Calu3 (cell line): ENCODE measurements around the gene CNNM4. TPM values are rescaled to one million over a fixed set of nuclear protein-coding genes. Genes with fewer than 3 reads are reported as not detected.

Experiments
- BruUV-seq: library from RNA; stranded (reverse); fragments of 400-500 nt; replicated peaks from 2 replicates; lab custom pipeline; 2021; lab: Mats Ljungman, UMichigan
- CTCF ChIA-PET: fragments of 300-600 bp; sonication (Branson Sonifier 250); formaldehyde crosslinking; loops from one replicate; lab custom pipeline; 2022; ENCODE audit warnings: antibody characterized with exemption; lab: Charles Lee
- DNase-seq: peaks from one replicate; pipeline ENCODE4 v3.0.0; 2022
- H3K27ac Mint-ChIP-seq: one replicate; pipeline ENCODE4 v1.8.0; 2022; ENCODE audit warnings: mixed read lengths; ENCODE audit not compliant: unreplicated experiment
- H3K27me3 Mint-ChIP-seq: one replicate; pipeline ENCODE4 v1.8.0; 2022; ENCODE audit warnings: mixed read lengths; ENCODE audit not compliant: unreplicated experiment
- H3K36me3 Mint-ChIP-seq: one replicate; pipeline ENCODE4 v1.8.0; 2022; ENCODE audit warnings: mild to moderate bottlenecking, moderate library complexity, mixed read lengths; ENCODE audit not compliant: insufficient read depth, unreplicated experiment
- H3K4me1 Mint-ChIP-seq: one replicate; pipeline ENCODE4 v1.8.0; 2022; ENCODE audit warnings: mild to moderate bottlenecking, low read depth, mixed read lengths; ENCODE audit not compliant: unreplicated experiment
- H3K4me3 Mint-ChIP-seq: one replicate; pipeline ENCODE4 v1.8.0; 2022; ENCODE audit warnings: mild to moderate bottlenecking, low read depth, moderate library complexity, mixed read lengths; ENCODE audit not compliant: unreplicated experiment
- H3K9me3 Mint-ChIP-seq: one replicate; pipeline ENCODE4 v1.8.0; 2022; ENCODE audit warnings: low read depth, mixed read lengths; ENCODE audit not compliant: unreplicated experiment
- CTCF ChIP-seq: fragments of 200-600 bp; IDR thresholded peaks from one replicate; pipeline ENCODE4 v1.8.0; 2022; ENCODE audit warnings: antibody characterized with exemption; ENCODE audit not compliant: unreplicated experiment
- intact Hi-C: fragments of 100-400 bp; cut with micrococcal nuclease; formaldehyde crosslinking; loops from one replicate; pipeline ENCODE4 v1.10.0; 2022; ENCODE audit not compliant: unreplicated experiment
- total RNA-seq: library from RNA; stranded (reverse); gene quantifications from 2 replicates; pipeline ENCODE4 v1.2.3, GENCODE V29; 2022

The CNNM4 gene
- total RNA-seq, 1 experiment from 2014 or later: 22.3 TPM

- BruUV-seq: no TSS peak
- no peak for TF ChIP-seq CTCF
- intact Hi-C loops: no loop called here
- DNase-seq: no peak
- peaks cover 29% of the 10 kb centered on the region for H3K36me3 Mint-ChIP-seq
- CTCF ChIA-PET: no interaction called here
- H3K4me3 Mint-ChIP-seq: no peak overlapping the region
- no peak overlapping the region for H3K27ac Mint-ChIP-seq
- H3K9me3 Mint-ChIP-seq: no peaks in the 10 kb centered on the region
- H3K27me3 Mint-ChIP-seq: no peaks in the 10 kb centered on the region
- peaks cover 20% of the 10 kb centered on the region for H3K4me1 Mint-ChIP-seq
Measured at GRCh38 chr2:96828874-96829273, 68.2 kb downstream of the CNNM4 start.

- no peaks in the 10 kb centered on the region for H3K9me3 Mint-ChIP-seq
- BruUV-seq: no TSS peak
- H3K4me3 Mint-ChIP-seq: no peak overlapping the region
- H3K27me3 Mint-ChIP-seq: no peaks in the 10 kb centered on the region
- H3K36me3 Mint-ChIP-seq: peaks cover 29% of the 10 kb centered on the region
- H3K27ac Mint-ChIP-seq: no peak overlapping the region
- CTCF ChIA-PET: no interaction called here
- peaks cover 20% of the 10 kb centered on the region for H3K4me1 Mint-ChIP-seq
- intact Hi-C loops: no loop called here
- TF ChIP-seq CTCF: no peak
- no peak for DNase-seq
Measured at GRCh38 chr2:96830044-96830562, 69.4 kb downstream of the CNNM4 start.

- Mint-ChIP-seq H3K9me3 (no peaks in the 10 kb centered on the region), H3K27me3 (no peaks in the 10 kb centered on the region), H3K36me3 (peaks cover 29% of the 10 kb centered on the region), H3K4me1 (peaks cover 20% of the 10 kb centered on the region), H3K27ac (no peak overlapping the region), H3K4me3 (no peak overlapping the region)
- no peak for TF ChIP-seq CTCF
- DNase-seq: no peak
- CTCF ChIA-PET: interaction anchor here (1.7 kb wide), 1 partner anchor 26 kb away, joined by 9 read pairs; the partner anchor contains the start of gene ANKRD39
- no TSS peak for BruUV-seq
- intact Hi-C loops: no loop called here
Measured at GRCh38 chr2:96831679-96832078, 71.0 kb downstream of the CNNM4 start.

- BruUV-seq: no TSS peak
- CTCF ChIA-PET: interaction anchor here (0.5 to 1.7 kb wide), 3 partner anchors 25 to 1280 kb away, joined by 3 to 9 read pairs (median 3); partner anchors contain the start of gene ANKRD39
- no peaks in the 10 kb centered on the region for H3K9me3 Mint-ChIP-seq
Measured at GRCh38 chr2:96832408-96832753, 71.7 kb downstream of the CNNM4 start.

More at GRCh38 chr2:96832408-96832753, 71.7 kb downstream of the CNNM4 start:
- intact Hi-C loops: no loop called here
- DNase-seq: no peak
- no peak overlapping the region for H3K27ac Mint-ChIP-seq
- H3K4me1 Mint-ChIP-seq: peaks cover 20% of the 10 kb centered on the region
- H3K27me3 Mint-ChIP-seq: no peaks in the 10 kb centered on the region
- peaks cover 28% of the 10 kb centered on the region for H3K36me3 Mint-ChIP-seq
- no peak overlapping the region for H3K4me3 Mint-ChIP-seq
- TF ChIP-seq CTCF: no peak
